ENCODE results near the gene IMPG1.
"Not testable (repeated sequence)": the region's sequence is repeated elsewhere in the genome, so short reads cannot be mapped to it uniquely, and the experiment has no call there.

IMPG1 gene

GRCh38 chr6:75946146-75946831 is 126.2 kb downstream of the IMPG1 start:
- no peak for DNase-seq

- DNase-seq = no peak
These were observed 129.1 kb downstream of the IMPG1 start for GRCh38 chr6:75943381-75943780.

DNA sequence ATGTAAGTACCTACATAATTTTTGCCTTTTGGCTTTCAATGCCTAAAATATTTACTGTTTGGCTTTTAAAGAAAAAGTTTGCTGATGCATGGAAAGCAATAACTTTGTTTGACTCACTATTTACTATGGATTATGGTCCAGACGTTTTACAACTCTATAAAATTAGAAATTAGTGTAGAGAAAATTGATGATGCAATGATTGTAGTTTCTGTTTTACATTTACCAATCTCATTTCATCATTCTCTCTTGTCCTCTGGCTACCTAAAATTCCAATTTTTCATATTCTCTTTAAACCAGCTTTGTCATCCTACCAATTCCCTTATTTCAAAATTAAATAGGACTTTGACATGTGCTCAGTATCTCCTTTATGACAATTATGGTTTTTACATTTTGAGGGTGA is 131.0 kb downstream of the IMPG1 start:
- DNase-seq = no peak

DNA sequence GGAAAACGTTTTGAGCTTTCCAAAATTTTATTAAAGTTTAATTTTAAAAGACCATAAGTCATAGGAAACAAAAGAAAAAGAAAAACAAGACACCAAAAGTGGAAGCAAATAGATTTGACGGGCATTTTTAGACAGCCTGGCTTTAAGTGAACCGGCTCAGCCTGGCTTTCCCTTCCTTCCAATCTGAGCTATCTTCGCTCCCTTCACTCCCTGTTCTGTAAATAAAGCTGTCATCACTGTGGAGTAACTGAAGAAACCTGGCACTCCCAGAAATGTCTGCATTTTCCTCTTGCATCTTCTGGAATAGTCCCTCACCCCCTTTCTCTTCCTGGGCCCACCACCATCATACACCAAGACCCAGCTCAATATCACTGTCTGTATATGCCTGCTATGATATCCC is 131.9 kb downstream of the IMPG1 start:
- DNase-seq = no peak

DNA sequence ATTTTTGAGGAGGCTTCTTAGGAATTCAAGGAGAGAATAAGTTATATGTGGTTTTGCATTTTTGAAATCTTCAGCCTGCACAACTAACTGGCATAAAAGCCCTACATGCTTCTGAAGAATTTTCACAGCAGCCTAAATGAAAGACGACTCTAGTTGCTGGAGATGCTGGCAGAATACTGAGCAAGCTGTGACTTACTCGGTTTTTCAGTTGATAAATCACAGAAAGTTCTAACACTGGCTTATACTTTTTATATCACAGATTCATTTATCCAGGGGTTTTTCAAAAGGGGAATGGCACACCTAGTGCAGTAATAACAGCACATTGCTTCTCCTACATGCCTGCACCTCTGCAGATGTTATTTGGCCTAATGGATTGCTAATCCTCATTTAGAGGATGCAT is 134.6 kb downstream of the IMPG1 start:
- no peak for DNase-seq

GRCh38 chr6:75936682-75937081 is 135.8 kb downstream of the IMPG1 start:
- DNase-seq = no peak

GRCh38 chr6:75935473-75935793 is 137.0 kb downstream of the IMPG1 start:
- DNase-seq = no peak

DNA sequence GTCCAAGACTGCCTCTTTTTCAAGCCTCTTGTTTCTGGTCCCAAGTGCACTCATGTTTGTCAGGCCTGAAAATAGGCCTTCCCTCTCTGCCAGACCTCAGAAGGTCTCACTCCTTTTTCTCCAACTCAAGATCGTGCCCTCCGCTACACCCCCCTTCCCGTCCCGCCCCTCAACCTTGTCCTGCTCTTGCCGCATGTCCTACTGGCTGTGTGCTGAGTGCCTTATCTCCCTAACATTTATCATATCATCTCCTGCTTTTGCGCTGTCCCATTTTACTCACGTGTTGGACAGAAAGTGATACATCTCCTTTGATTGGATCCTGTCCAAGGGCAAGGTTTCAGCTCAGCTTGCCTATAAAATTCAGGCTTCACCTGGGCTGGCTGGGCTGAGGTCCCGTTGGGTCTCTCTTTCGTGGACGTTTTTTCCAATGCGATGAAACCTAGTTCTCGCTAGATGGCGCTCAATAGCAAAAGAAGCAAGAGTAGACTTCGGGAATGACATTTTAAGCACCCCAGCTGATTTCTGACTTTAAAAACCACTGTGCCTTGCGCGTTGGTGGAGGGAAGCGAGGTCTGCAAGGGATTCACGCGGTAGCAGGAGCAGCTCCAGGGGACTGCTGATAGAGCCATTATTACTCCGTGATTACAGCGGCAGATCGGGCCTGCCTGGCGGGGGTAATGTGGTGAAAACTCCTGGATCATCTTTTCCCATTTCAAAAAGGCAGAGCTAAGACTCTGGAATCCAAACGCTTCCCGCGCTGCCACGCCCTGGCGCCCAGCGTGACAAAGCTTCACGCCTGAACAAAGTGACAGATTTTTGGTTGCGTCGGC is 137.6 kb downstream of the IMPG1 start:
- peak; percentile 88 to 91 for DNase-seq

GRCh38 chr6:75933387-75933975 is 139.0 kb downstream of the IMPG1 start:
- DNase-seq = no peak

DNA sequence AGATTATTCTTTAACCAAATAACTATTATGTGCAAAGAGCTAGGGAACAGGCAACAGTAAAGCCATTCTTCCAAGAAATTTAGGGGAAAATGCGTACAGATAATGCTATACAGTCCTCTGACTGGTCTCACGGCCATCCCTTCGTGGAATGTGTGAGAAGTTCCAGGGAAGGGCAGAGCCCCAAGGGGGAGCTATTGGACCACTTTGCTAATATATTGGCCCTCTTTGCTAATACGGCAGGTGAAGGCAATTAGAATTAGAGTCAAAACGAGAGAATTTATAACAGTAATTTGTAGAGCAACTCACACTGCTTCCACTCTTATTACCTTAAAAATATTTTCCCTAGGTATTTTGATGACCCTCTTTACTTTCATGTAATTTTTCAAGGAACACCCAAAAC is 140.4 kb downstream of the IMPG1 start:
- DNase-seq = peak; percentile 38 to 81

GRCh38 chr6:75931011-75931680 is 141.3 kb downstream of the IMPG1 start:
- DNase-seq = no peak

DNA sequence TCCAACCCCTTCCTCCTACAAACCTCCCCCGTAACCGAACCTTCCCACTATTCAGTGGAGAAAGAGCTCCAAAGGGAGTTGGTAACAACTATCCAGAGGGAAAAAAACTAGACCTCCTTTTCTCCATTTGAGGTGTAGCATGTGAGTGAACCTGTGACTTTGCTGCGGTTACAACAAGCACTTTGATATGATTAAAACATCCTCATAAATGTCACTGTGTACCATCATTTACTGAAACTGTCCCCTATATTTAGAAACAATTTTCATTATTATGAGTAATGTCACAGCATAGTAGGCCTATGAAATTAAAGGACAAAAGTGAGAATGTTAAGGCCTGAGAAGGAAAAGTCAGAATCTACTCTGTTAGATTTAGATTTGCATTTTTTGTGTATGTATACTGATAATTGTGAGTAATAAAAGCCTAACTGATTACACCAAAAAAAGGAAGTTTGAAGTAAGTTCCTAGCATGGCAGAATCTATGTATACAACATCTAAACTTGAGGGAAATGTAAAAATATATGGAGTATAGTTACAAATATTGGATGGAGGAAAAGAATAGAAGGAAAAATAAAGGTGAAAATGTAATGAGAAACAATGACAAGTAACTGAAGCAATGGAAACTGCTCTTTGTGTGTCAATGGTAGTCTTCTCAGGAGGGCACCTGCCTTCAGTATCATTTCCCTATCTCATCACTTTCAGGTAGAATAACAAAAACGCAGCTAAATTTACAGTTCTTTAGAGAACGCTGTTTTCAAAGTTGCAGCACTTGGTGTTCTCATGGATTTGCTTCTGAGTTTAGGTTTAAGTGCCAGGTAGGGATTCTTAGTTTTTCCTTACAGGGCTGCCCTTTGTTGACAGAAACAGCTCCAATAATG is 145.9 kb downstream of the IMPG1 start:
- no peak for DNase-seq

DNA sequence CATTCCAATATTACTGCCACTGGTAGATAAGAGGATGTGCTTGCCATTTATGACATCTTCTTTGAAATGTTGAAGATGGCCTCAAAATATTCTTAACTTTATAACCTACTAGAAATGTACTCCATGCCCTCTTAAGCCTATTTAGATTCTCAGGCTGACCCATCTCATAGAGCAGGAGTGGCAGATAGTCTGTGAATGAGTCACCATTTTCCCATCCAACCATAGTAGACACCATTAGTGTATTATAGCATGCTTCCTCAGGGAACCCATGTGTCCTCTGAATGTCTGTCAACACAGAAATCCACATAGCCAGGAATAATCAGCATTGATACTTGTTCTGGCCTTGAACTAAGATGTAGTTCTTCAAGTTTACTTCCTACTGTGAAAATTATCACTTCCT is 150.2 kb downstream of the IMPG1 start:
- no peak for DNase-seq

GRCh38 chr6:75913040-75913439 is 159.4 kb downstream of the IMPG1 start:
- no peak for DNase-seq

- no peak for DNase-seq
These were observed 165.0 kb downstream of the IMPG1 start for GRCh38 chr6:75907444-75907843.

DNA sequence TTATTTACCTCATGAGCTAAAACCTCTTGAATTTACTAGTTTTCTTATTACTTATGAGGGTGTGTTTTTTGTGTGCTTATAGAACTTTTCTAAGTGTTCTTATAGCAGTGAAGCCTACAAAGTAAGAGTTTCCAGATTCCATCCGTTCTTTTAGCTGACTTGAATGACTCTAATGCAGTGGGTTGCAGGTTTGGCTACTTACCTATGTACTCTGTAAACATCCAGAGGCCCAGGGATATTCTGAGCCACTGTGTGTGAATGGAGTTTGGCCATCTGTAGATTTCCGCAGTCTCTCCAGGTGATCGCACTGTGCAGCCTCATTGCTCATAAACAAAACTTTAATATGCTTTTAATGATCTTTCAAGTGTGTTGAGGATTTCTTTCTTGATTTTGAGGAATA is 165.6 kb downstream of the IMPG1 start:
- no peak for DNase-seq

DNA sequence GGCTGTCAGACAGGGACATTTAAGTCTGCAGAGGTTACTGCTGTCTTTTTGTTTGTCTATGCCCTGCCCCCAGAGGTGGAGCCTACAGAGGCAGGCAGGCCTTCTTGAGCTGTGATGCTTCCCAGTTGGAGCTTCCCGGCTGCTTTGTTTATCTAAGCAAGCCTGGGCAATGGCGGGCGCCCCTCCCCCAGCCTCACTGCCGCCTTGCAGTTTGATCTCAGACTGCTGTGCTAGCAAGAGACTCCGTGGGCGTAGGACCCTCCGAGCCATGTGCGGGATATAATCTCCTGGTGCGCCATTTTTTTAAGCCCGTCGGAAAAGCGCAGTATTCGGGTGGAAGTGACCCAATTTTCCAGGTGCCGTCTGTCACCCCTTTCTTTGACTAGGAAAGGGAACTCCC is 167.3 kb downstream of the IMPG1 start:
- not testable (repeated sequence) for DNase-seq

DNA sequence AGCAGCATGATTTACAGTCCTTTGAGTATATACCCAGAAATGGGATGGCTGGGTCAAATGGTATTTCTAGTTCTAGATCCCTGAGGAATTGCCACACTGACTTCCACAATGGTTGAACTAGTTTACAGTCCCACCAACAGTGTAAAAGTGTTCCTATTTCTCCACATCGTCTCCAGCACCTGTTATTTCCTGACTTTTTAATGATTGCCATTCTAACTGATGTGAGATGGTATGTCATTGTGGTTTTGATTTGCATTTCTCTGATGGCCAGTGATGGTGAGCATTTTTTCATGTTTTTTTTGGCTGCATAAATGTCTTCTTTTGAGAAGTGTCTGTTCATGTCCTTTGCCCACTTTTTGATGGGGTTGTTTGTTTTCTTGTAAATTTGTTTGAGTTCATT is 172.2 kb downstream of the IMPG1 start:
- not testable (repeated sequence) for DNase-seq

- no peak for DNase-seq
These were observed 175.9 kb downstream of the IMPG1 start for GRCh38 chr6:75896526-75896925.

- DNase-seq = no peak
These were observed 178.7 kb downstream of the IMPG1 start for GRCh38 chr6:75893776-75894152.

GRCh38 chr6:75893058-75893775 is 179.2 kb downstream of the IMPG1 start:
- DNase-seq = peak; percentile 37 to 79

GRCh38 chr6:75892384-75892783 is 180.1 kb downstream of the IMPG1 start:
- DNase-seq = no peak

Data from NCI-H526 (cell line).